Liver (tissue), 9 donors: ENCODE results near the gene ANXA11. TPM values are rescaled to one million over a fixed set of nuclear protein-coding genes. Genes with fewer than 3 reads are reported as not detected.
A peak's percentile ranks its signal among the peaks of the same experiment; 100 is the strongest.

Experiments used
- DNase-seq: peaks from one replicate; pipeline ENCODE4 v3.0.0-alpha.2; 2017; ENCODE audit warnings: low spot score
- H3K27ac ChIP-seq, 2 donors: one replicate each; pipeline ENCODE4 v1.7.0; 2013; ENCODE audit warnings: inconsistent platforms in 2 of 2, low read length in 2 of 2, control low read depth in 1 of 2, low read depth in 1 of 2, mild to moderate bottlenecking in 1 of 2
- H3K27me3 ChIP-seq, 4 donors: one replicate each; pipeline versions ENCODE4 v1.6.1 to v1.7.0; 2013; ENCODE audit warnings: low read length in 3 of 4, inconsistent platforms in 1 of 4, mild to moderate bottlenecking in 1 of 4, moderate library complexity in 1 of 4; ENCODE audit not compliant: control insufficient read depth in 4 of 4, insufficient read depth in 4 of 4
- H3K36me3 ChIP-seq, 4 donors: one replicate each; pipeline versions ENCODE4 v1.6.1 to v1.7.0; 2013; ENCODE audit warnings: low read length in 3 of 4, mild to moderate bottlenecking in 3 of 4, low read depth in 1 of 4, moderate library complexity in 1 of 4; ENCODE audit not compliant: control insufficient read depth in 4 of 4, insufficient read depth in 3 of 4
- H3K4me1 ChIP-seq, 4 donors: one replicate each; pipeline versions ENCODE4 v1.6.1 to v1.7.0; 2013; ENCODE audit warnings: low read length in 3 of 4, mild to moderate bottlenecking in 3 of 4, moderate library complexity in 1 of 4; ENCODE audit not compliant: control insufficient read depth in 4 of 4, insufficient read depth in 4 of 4
- H3K4me3 ChIP-seq, 3 donors: one replicate each; pipeline versions ENCODE4 v1.6.1 to v1.7.0; 2013; ENCODE audit warnings: low read length in 3 of 3, control low read depth in 1 of 3, low read depth in 1 of 3, mild to moderate bottlenecking in 1 of 3
- H3K9ac ChIP-seq, 2 donors: one replicate each; pipeline ENCODE4 v1.7.0; 2013; ENCODE audit warnings: low read length in 2 of 2, mild to moderate bottlenecking in 2 of 2, moderate library complexity in 2 of 2, control low read depth in 1 of 2, low read depth in 1 of 2
- H3K9me3 ChIP-seq, 4 donors: one replicate each; pipeline versions ENCODE4 v1.6.1 to v1.7.0; 2013; ENCODE audit warnings: low read length in 3 of 4; ENCODE audit not compliant: control insufficient read depth in 4 of 4
- ATF3 ChIP-seq: IDR thresholded peaks from 2 replicates; pipeline ENCODE4 v1.6.1; 2016; ENCODE audit warnings: antibody characterized with exemption
- CTCF ChIP-seq: fragments of 150-350 bp; IDR thresholded peaks from 2 replicates; pipeline ENCODE4 v1.5.1; 2017; ENCODE audit warnings: improper control_type of control experiment, low read depth, low read length; ENCODE audit not compliant: missing input control
- EGR1 ChIP-seq, 2 donors: IDR thresholded peaks; 2 replicates each; pipeline ENCODE4 v1.6.1; 2016 to 2018; ENCODE audit warnings: antibody characterized with exemption in 2 of 2, low read depth in 2 of 2
- FOXA1 ChIP-seq: IDR thresholded peaks from 2 replicates; pipeline ENCODE4 v1.6.1; 2016; ENCODE audit warnings: antibody characterized with exemption
- FOXA2 ChIP-seq: IDR thresholded peaks from 2 replicates; pipeline ENCODE4 v1.6.1; 2016; ENCODE audit warnings: antibody characterized with exemption
- GABPA ChIP-seq, 2 donors: IDR thresholded peaks in 1 of 2; conservative IDR thresholded peaks in 1 of 2; 2 replicates each; pipeline ENCODE4 v1.6.1; 2016; ENCODE audit warnings: antibody characterized with exemption in 2 of 2, mild to moderate bottlenecking in 1 of 2, moderate library complexity in 1 of 2
- HNF4G ChIP-seq: IDR thresholded peaks from 2 replicates; pipeline ENCODE4 v1.6.1; 2016; ENCODE audit warnings: antibody characterized with exemption
- JUND ChIP-seq, 2 donors: IDR thresholded peaks; 2 replicates each; pipeline ENCODE4 v1.6.1; 2016; ENCODE audit warnings: antibody characterized with exemption in 2 of 2
- MAX ChIP-seq: IDR thresholded peaks from 2 replicates; pipeline ENCODE4 v1.6.1; 2016; ENCODE audit warnings: antibody characterized with exemption
- NR2F2 ChIP-seq: IDR thresholded peaks from 2 replicates; pipeline ENCODE4 v1.6.1; 2016; ENCODE audit warnings: antibody characterized with exemption
- RAD21 ChIP-seq, 2 donors: IDR thresholded peaks; 2 replicates each; pipeline ENCODE4 v1.6.1; 2016; ENCODE audit warnings: antibody characterized with exemption in 2 of 2, mild to moderate bottlenecking in 2 of 2
- REST ChIP-seq: IDR thresholded peaks from 2 replicates; pipeline ENCODE4 v1.6.1; 2016; ENCODE audit warnings: antibody characterized with exemption, mild to moderate bottlenecking
- RXRA ChIP-seq, 2 donors: IDR thresholded peaks; 2 replicates each; pipeline ENCODE4 v1.6.1; 2017 to 2018; ENCODE audit warnings: antibody characterized with exemption in 2 of 2, mild to moderate bottlenecking in 1 of 2
- SP1 ChIP-seq: IDR thresholded peaks from 2 replicates; pipeline ENCODE4 v1.6.1; 2018; ENCODE audit warnings: antibody characterized with exemption, mild to moderate bottlenecking
- TAF1 ChIP-seq: conservative IDR thresholded peaks from 2 replicates; pipeline ENCODE4 v1.6.1; 2016; ENCODE audit warnings: antibody characterized with exemption, mild to moderate bottlenecking
- YY1 ChIP-seq: IDR thresholded peaks from 2 replicates; pipeline ENCODE4 v1.6.1; 2016; ENCODE audit warnings: antibody characterized with exemption, mild to moderate bottlenecking
- WGBS: extraction: QIAGEN DNeasy Blood & Tissue Kit; methylation state at CpG from one replicate; pipeline ENCODE4 v1.1.7; 2013; 5-methylcytosine and 5-hydroxymethylcytosine counted together
- polyA plus RNA-seq, 2 donors: library from polyadenylated mRNA; stranded (reverse) in 1 of 2; unstranded in 1 of 2; fragments of 200-250 nt in 1 of 2; fragments of >200 nt in 1 of 2; fragmentation: Nextera tagmentation in 1 of 2; extraction: Ambion mirVana in 1 of 2; gene quantifications; one replicate each; pipeline versions ENCODE4 v1.2.1 to v1.2.3, GENCODE V29; 2013 to 2015
- total RNA-seq, 2 donors: library from RNA; depleted of rRNA; stranded (reverse); fragments of >200 nt; gene quantifications; one replicate each; pipeline ENCODE4 v1.2.3, GENCODE V29; 2014
- TF ChIP-seq, protein P1 (sequence below): IDR thresholded peaks from 2 replicates; pipeline ENCODE4 v1.6.1; 2016; ENCODE audit warnings: antibody characterized with exemption
- donor health status: healthy.
- donor health status: healthy.
- donor health status: healthy.
- donor health status: healthy.
- donor health status: healthy.

Gene ANXA11
- total and polyA plus RNA-seq, 4 donors = 14.0 to 40.4 (median 24.8) TPM

DNA sequence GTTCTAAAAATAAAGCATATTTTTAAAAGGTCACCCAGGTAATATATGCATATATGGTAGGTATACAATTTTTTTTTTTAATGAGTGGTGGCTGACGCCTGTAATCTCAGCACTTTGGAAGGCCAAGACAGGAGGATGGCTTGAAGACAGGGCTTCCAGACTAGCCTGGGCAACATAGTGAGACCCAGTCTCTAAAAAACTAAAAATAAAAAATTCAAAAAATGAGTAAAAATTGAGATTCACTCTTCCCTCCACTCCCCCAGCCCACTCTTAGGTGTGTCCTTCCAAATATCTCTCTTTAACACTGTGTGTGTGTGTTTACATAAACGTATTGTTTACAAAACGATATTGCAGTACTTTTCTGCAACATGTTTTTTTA, 929 bp upstream of the ANXA11 start:
- TF ChIP-seq ATF3 (no peak), RXRA (IDR thresholded peaks at IDR 0.05) (no peak), MAX (no peak), CTCF (no peak), JUND (IDR thresholded peaks at IDR 0.05) (no peak), HNF4G (no peak), EGR1 (IDR thresholded peaks at IDR 0.05; ENCODE audit: low read depth in 2 of 2) (no peak), RAD21 (IDR thresholded peaks at IDR 0.05) (no peak), NR2F2 (no peak), SP1 (no peak), FOXA1 (no peak), TAF1 (no peak), FOXA2 (no peak), YY1 (no peak), GABPA (IDR thresholded peaks at IDR 0.05 in 1 of 2, conservative IDR thresholded peaks at IDR 0.05 in 1 of 2) (no peak)
- TF ChIP-seq, protein P1, sequence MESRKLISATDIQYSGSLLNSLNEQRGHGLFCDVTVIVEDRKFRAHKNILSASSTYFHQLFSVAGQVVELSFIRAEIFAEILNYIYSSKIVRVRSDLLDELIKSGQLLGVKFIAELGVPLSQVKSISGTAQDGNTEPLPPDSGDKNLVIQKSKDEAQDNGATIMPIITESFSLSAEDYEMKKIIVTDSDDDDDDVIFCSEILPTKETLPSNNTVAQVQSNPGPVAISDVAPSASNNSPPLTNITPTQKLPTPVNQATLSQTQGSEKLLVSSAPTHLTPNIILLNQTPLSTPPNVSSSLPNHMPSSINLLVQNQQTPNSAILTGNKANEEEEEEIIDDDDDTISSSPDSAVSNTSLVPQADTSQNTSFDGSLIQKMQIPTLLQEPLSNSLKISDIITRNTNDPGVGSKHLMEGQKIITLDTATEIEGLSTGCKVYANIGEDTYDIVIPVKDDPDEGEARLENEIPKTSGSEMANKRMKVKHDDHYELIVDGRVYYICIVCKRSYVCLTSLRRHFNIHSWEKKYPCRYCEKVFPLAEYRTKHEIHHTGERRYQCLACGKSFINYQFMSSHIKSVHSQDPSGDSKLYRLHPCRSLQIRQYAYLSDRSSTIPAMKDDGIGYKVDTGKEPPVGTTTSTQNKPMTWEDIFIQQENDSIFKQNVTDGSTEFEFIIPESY = no peak
- DNase-seq = no peak
- Histone ChIP-seq H3K9me3 (no peaks in the 10 kb centered on the region), H3K36me3 (no peaks in the 10 kb centered on the region), H3K4me3 (no peak overlapping the region), H3K27ac (peak overlapping the region; percentile 90 to 95), H3K9ac (peak overlapping the region; percentile 61 to 79), H3K4me1 (peaks cover 8 to 41% (median 29%) of the 10 kb centered on the region in 4 donors), H3K27me3 (no peaks in the 10 kb centered on the region)
- 84% methylated on average over 3 of the region's 3 CpGs for WGBS

DNA sequence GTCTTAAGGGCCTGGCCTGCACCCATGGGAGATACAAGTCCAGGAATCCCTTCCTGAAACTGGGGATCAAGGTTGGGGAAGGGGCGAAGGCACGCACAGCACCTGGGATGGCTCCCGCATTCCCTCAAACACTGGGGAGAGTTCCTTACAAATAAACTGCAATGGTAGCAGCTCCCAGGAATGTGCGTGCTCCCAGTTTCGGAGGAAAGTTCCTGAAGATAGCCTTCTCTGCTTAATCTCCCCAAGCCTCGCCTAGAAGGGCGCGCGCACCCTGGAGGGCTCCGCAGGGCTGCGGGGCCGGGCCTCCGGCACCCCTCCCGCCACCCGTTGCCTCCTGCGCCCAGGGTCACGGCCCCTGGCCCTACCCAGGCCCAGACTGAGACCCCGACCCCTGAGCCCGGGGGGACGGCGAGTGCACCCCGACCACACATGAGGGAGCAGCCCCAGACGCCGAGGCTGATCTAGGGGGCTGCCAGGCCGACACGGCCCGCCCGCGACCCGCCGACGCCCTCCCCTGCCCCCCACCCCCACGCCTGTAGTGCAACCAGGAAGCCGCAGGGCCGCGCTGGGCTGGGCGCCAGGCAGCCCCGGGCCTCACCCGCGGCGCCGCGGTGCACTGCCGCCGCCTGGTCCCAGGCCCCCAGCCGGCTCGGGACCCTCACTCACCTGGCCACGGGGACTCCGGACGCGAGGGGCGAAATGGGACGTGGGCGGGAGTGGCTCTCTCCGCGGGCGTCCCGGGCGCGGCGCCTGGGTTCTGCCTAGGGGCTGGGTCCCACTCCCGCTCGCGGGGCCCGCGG, 460 bp downstream of the ANXA11 start:
- WGBS = 1% methylated on average over 66 of the region's 66 CpGs
- peaks cover 8 to 48% (median 32%) of the 10 kb centered on the region in 4 donors for H3K4me1 ChIP-seq
- DNase-seq = peak; percentile 51
- TF ChIP-seq ATF3 (no peak), SP1 (no peak), FOXA2 (no peak), REST (no peak), TAF1 (no peak), RAD21 (IDR thresholded peaks at IDR 0.05) (no peak), CTCF (no peak), MAX (no peak), NR2F2 (no peak), FOXA1 (no peak)
- TF ChIP-seq, protein P1 = no peak

More for the DNA sequence above, 460 bp downstream of the ANXA11 start:
- H3K9ac ChIP-seq = peak overlapping the region; percentile 42 to 79
- no peaks in the 10 kb centered on the region for H3K27me3 ChIP-seq
- H3K36me3 ChIP-seq = no peaks in the 10 kb centered on the region
- no peaks in the 10 kb centered on the region for H3K9me3 ChIP-seq
- peak overlapping the region; percentile 90 to 95 for H3K27ac ChIP-seq
- peak overlapping the region; percentile 70 to 88 (median 73) for H3K4me3 ChIP-seq
